A673 (cell line): ENCODE results near the gene SLC2A1. TPM values are rescaled to one million over a fixed set of nuclear protein-coding genes. Genes with fewer than 3 reads are reported as not detected.

Experiments
- BruUV-seq: library from RNA; stranded (reverse); fragments of 400-500 nt; replicated peaks from 2 replicates; lab custom pipeline; 2021; lab: Mats Ljungman, UMichigan
- CTCF ChIA-PET: fragments of 300-600 bp; sonication (Branson Sonifier 250); formaldehyde crosslinking; loops from one replicate; lab custom pipeline; 2022; ENCODE audit warnings: antibody characterized with exemption; lab: Charles Lee
- POLR2A ChIA-PET: fragments of 300-600 bp; sonication (Branson Sonifier 250); formaldehyde crosslinking; loops from one replicate; lab custom pipeline; 2022; ENCODE audit warnings: antibody characterized with exemption; ENCODE audit not compliant: low non-redundant PET; lab: Charles Lee
- DNase-seq: peaks from one replicate; pipeline ENCODE4 v3.0.0-alpha.2; 2015; ENCODE audit warnings: low spot score
- H3K27ac ChIP-seq: fragments of 200-600 bp; sonication (generic); 2 replicates; pipeline ENCODE4 v1.5.1; 2016; ENCODE audit warnings: mixed run types, low read depth, mild to moderate bottlenecking, mixed read lengths, antibody characterized with exemption, low read length; ENCODE audit not compliant: poor library complexity, severe bottlenecking
- H3K27me3 ChIP-seq: fragments of 200-600 bp; sonication (generic); replicated peaks from 2 replicates; pipeline ENCODE4 v1.6.1; 2017; ENCODE audit warnings: mixed run types, low read depth, mild to moderate bottlenecking, mixed read lengths, antibody characterized with exemption, low read length; ENCODE audit not compliant: insufficient read depth, poor library complexity
- H3K36me3 ChIP-seq: fragments of 200-600 bp; sonication (generic); 2 replicates; pipeline ENCODE4 v1.6.1; 2016; ENCODE audit warnings: mixed run types, mild to moderate bottlenecking, mixed read lengths, antibody characterized with exemption, low read length; ENCODE audit not compliant: insufficient read depth, poor library complexity, severe bottlenecking
- H3K4me1 ChIP-seq: fragments of 200-600 bp; sonication (generic); 2 replicates; pipeline ENCODE4 v1.6.1; 2017; ENCODE audit warnings: mixed run types, mild to moderate bottlenecking, mixed read lengths, antibody characterized with exemption, low read length; ENCODE audit not compliant: insufficient read depth, poor library complexity, severe bottlenecking
- H3K4me3 ChIP-seq: fragments of 200-600 bp; sonication (generic); 2 replicates; pipeline ENCODE4 v1.5.1; 2016; ENCODE audit warnings: low read depth, mixed run types, mild to moderate bottlenecking, mixed read lengths, low read length; ENCODE audit not compliant: poor library complexity, severe bottlenecking
- H3K9me3 ChIP-seq: fragments of 200-600 bp; sonication (generic); 2 replicates; pipeline ENCODE4 v1.6.1; 2016; ENCODE audit warnings: mixed run types, low read depth, mild to moderate bottlenecking, mixed read lengths, antibody characterized with exemption, low read length; ENCODE audit not compliant: poor library complexity, severe bottlenecking
- CTCF ChIP-seq: fragments of 300-800, 200-600 bp; sonication (generic); conservative IDR thresholded peaks from 2 replicates; pipeline ENCODE4 v1.5.1; 2017; ENCODE audit warnings: low read depth, mild to moderate bottlenecking, antibody characterized with exemption, low read length, moderate library complexity, mixed read lengths
- EZH2 ChIP-seq: fragments of 200-600 bp; sonication (generic); IDR thresholded peaks from 2 replicates; pipeline ENCODE4 v1.6.1; 2017; ENCODE audit warnings: borderline replicate concordance, low read depth, mild to moderate bottlenecking, mixed read lengths, antibody characterized with exemption, low read length; ENCODE audit not compliant: poor library complexity, severe bottlenecking
- intact Hi-C: fragments of 100-400 bp; cut with micrococcal nuclease; formaldehyde crosslinking; loops from one replicate; pipeline ENCODE4 v1.10.0; 2022; ENCODE audit not compliant: unreplicated experiment
- total RNA-seq: library from RNA; stranded (reverse); gene quantifications from 2 replicates; pipeline ENCODE4 v1.2.3, GENCODE V29; 2021

Gene SLC2A1
- total RNA-seq, 1 experiment from 2014 or later, result 36.7 TPM

- H3K36me3 ChIP-seq, result no peaks in the 10 kb centered on the region
- ChIA-PET POLR2A (no interaction called here), CTCF (no interaction called here)
- no peak for DNase-seq
- H3K27ac ChIP-seq, result no peak overlapping the region
- BruUV-seq, result no TSS peak
- no peak for TF ChIP-seq CTCF
- H3K4me1 ChIP-seq, result peaks cover 22% of the 10 kb centered on the region
- H3K27me3 ChIP-seq, result no peaks in the 10 kb centered on the region
- H3K4me3 ChIP-seq, result no peak overlapping the region
- intact Hi-C loops, result no loop called here
- H3K9me3 ChIP-seq, result no peaks in the 10 kb centered on the region
These were observed 47.0 kb upstream of the SLC2A1 start for GRCh38 chr1:43005460-43006361.

- H3K36me3 ChIP-seq, result no peaks in the 10 kb centered on the region
- no peaks in the 10 kb centered on the region for H3K9me3 ChIP-seq
- H3K4me3 ChIP-seq, result no peak overlapping the region
- TF ChIP-seq CTCF, result no peak
- no peak for TF ChIP-seq EZH2
- intact Hi-C loops, result no loop called here
- no peak for DNase-seq
- peaks cover 20% of the 10 kb centered on the region for H3K4me1 ChIP-seq
- H3K27me3 ChIP-seq, result no peaks in the 10 kb centered on the region
- ChIA-PET POLR2A (no interaction called here), CTCF (no interaction called here)
- H3K27ac ChIP-seq, result no peak overlapping the region
- BruUV-seq, result no TSS peak
These were observed 46.2 kb upstream of the SLC2A1 start for GRCh38 chr1:43004587-43005459.

GRCh38 chr1:43002766-43003165 lies 44.1 kb upstream of the SLC2A1 start:
- Histone ChIP-seq H3K4me1 (no peaks in the 10 kb centered on the region), H3K9me3 (no peaks in the 10 kb centered on the region), H3K4me3 (no peak overlapping the region), H3K36me3 (no peaks in the 10 kb centered on the region), H3K27ac (no peak overlapping the region), H3K27me3 (no peaks in the 10 kb centered on the region)
- intact Hi-C loops, result no loop called here
- no peak for DNase-seq
- CTCF ChIA-PET, result no interaction called here
- TF ChIP-seq CTCF, result no peak
- TF ChIP-seq EZH2, result no peak
- no TSS peak for BruUV-seq
- POLR2A ChIA-PET, result no interaction called here
